BLaER1 (cell line): Measurements from ENCODE around the gene KRTAP12-2.
"Not testable (repeated sequence)": the region's sequence is repeated elsewhere in the genome, so short reads cannot be mapped to it uniquely, and the experiment has no call there.

Experiments used
- H3K27ac ChIP-seq: shearing (Covaris generic); formaldehyde crosslinking; 2 replicates; pipeline ENCODE4 v1.8.1; 2022
- H3K27me3 ChIP-seq: shearing (Covaris generic); formaldehyde crosslinking; 2 replicates; pipeline ENCODE4 v1.8.1; 2022
- H3K36me3 ChIP-seq: shearing (Covaris generic); formaldehyde crosslinking; 2 replicates; pipeline ENCODE4 v1.8.1; 2022
- H3K4me1 ChIP-seq: shearing (Covaris generic); formaldehyde crosslinking; 2 replicates; pipeline ENCODE4 v1.8.1; 2022
- H3K4me2 ChIP-seq: shearing (Covaris generic); formaldehyde crosslinking; 2 replicates; pipeline ENCODE4 v1.8.1; 2022
- H3K4me3 ChIP-seq: shearing (Covaris generic); formaldehyde crosslinking; 2 replicates; pipeline ENCODE4 v1.8.1; 2022
- H3K9ac ChIP-seq: shearing (Covaris generic); formaldehyde crosslinking; 2 replicates; pipeline ENCODE4 v1.8.1; 2022
- H3K9me3 ChIP-seq: shearing (Covaris generic); formaldehyde crosslinking; 2 replicates; pipeline ENCODE4 v1.8.1; 2022
- H4K20me1 ChIP-seq: shearing (Covaris generic); formaldehyde crosslinking; 2 replicates; pipeline ENCODE4 v1.8.1; 2022
- Cebpa-rat ChIP-seq: shearing (Covaris generic); IDR thresholded peaks from 2 replicates; pipeline ENCODE4 v1.8.1; 2022

The KRTAP12-2 gene

GRCh38 chr21:44684483-44684882 lies 17.8 kb upstream of the KRTAP12-2 start:
- H4K20me1 ChIP-seq = no peaks in the 10 kb centered on the region
- no peak overlapping the region for H3K4me2 ChIP-seq
- H3K4me3 ChIP-seq = no peak overlapping the region
- no peak overlapping the region for H3K27ac ChIP-seq
- no peak for TF ChIP-seq Cebpa-rat
- no peaks in the 10 kb centered on the region for H3K4me1 ChIP-seq
- H3K36me3 ChIP-seq = no peaks in the 10 kb centered on the region
- H3K27me3 ChIP-seq = no peaks in the 10 kb centered on the region
- H3K9me3 ChIP-seq = no peaks in the 10 kb centered on the region
- H3K9ac ChIP-seq = no peak overlapping the region

- Histone ChIP-seq H3K27me3 (no peaks in the 10 kb centered on the region), H3K4me2 (no peak overlapping the region), H3K9me3 (no peaks in the 10 kb centered on the region), H3K4me3 (no peak overlapping the region), H3K9ac (no peak overlapping the region), H3K27ac (no peak overlapping the region), H3K4me1 (no peaks in the 10 kb centered on the region), H4K20me1 (no peaks in the 10 kb centered on the region), H3K36me3 (no peaks in the 10 kb centered on the region)
- TF ChIP-seq Cebpa-rat = no peak
These were observed 17.4 kb upstream of the KRTAP12-2 start for GRCh38 chr21:44684077-44684476.

GRCh38 chr21:44682580-44683151 lies 15.9 kb upstream of the KRTAP12-2 start:
- no peaks in the 10 kb centered on the region for H3K4me1 ChIP-seq
- TF ChIP-seq Cebpa-rat = no peak
- no peaks in the 10 kb centered on the region for H4K20me1 ChIP-seq
- H3K36me3 ChIP-seq = no peaks in the 10 kb centered on the region
- no peak overlapping the region for H3K9ac ChIP-seq
- H3K9me3 ChIP-seq = no peaks in the 10 kb centered on the region
- H3K4me3 ChIP-seq = no peak overlapping the region
- H3K27me3 ChIP-seq = no peaks in the 10 kb centered on the region
- no peak overlapping the region for H3K27ac ChIP-seq
- no peak overlapping the region for H3K4me2 ChIP-seq

DNA sequence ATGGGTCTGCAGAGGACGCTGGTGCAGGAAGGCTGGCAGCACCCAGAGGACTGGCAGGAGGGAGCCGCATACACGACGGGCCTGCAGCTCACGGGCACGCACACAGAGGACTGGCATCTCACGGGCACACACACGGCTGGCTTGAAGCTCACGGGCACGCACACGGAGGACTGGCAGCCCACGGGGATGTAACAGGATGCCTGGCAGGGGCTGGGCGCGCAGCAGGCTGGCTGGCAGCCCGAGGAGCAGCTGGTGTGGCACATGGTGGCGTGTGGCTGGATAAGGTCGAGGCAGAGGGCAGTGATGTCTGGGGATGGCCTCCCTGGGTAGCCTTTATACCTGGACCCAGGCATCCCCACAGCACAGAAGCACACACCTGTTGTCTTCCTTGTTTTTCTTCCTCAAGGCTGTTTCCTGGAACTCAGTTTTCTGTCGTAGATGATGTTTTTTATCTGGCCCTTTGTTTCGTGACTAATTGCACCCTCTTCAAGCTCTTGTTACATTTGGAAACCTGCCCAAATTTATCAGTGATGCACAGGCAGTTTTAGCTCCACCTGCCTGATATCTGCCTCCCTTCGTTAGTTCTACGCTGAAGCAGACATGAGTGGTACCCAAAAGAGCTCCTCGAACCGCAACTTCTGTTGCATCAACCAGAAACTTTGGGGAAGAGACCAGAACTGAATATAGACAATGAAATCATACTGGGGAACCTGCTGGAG lies 15.3 kb upstream of the KRTAP12-2 start, which contains the start of gene KRTAP12-1:
TSS of gene KRTAP12-1 (minus strand) at position 303 of the 719 bp plus-strand sequence. CDS start at position 263, 40 bp downstream.
- Histone ChIP-seq H3K36me3 (no peaks in the 10 kb centered on the region), H3K9ac (no peak within 1 kb of the TSS)

GRCh38 chr21:44681152-44681551 lies 14.4 kb upstream of the KRTAP12-2 start:
- Histone ChIP-seq H3K27me3 (no peaks in the 10 kb centered on the region), H3K36me3 (no peaks in the 10 kb centered on the region), H3K4me2 (no peak overlapping the region), H3K9me3 (no peaks in the 10 kb centered on the region), H4K20me1 (no peaks in the 10 kb centered on the region), H3K4me3 (no peak overlapping the region), H3K9ac (no peak overlapping the region), H3K27ac (no peak overlapping the region), H3K4me1 (no peaks in the 10 kb centered on the region)
- no peak for TF ChIP-seq Cebpa-rat

More for the DNA sequence above, 15.3 kb upstream of the KRTAP12-2 start, which contains the start of gene KRTAP12-1:
- Histone ChIP-seq H3K27me3 (no peaks in the 10 kb centered on the region), H3K9me3 (no peaks in the 10 kb centered on the region), H3K4me1 (no peaks in the 10 kb centered on the region), H3K4me2 (no peak within 1 kb of the TSS), H4K20me1 (no peaks in the 10 kb centered on the region), H3K4me3 (no peak within 1 kb of the TSS), H3K27ac (no peak within 1 kb of the TSS)
- TF ChIP-seq Cebpa-rat = no peak

DNA sequence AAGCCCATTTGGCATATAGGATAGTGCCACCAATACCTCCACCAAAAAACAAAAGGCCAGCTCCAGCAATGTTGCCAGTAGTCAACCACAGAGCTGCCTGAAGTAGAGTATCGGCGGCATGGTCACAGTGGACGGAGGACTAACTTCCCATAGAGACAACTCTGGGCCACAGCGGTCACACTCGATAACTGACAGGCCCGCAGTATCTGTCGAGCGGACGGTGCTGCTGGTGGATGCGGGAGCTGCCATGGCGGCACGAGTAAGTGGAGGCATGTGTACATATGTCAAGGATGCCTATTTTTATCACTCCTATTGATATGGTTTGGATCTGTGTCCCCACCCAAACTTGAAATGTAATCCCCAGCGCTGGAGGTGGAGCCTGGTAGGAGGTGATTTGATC lies 11.2 kb upstream of the KRTAP12-2 start:
- Histone ChIP-seq H3K4me2 (no peak overlapping the region), H3K36me3 (no peaks in the 10 kb centered on the region), H3K9ac (no peak overlapping the region), H3K27me3 (no peaks in the 10 kb centered on the region), H3K27ac (no peak overlapping the region), H3K4me1 (no peaks in the 10 kb centered on the region), H3K4me3 (no peak overlapping the region), H3K9me3 (peaks cover 17% of the 10 kb centered on the region), H4K20me1 (no peaks in the 10 kb centered on the region)
- no peak for TF ChIP-seq Cebpa-rat

DNA sequence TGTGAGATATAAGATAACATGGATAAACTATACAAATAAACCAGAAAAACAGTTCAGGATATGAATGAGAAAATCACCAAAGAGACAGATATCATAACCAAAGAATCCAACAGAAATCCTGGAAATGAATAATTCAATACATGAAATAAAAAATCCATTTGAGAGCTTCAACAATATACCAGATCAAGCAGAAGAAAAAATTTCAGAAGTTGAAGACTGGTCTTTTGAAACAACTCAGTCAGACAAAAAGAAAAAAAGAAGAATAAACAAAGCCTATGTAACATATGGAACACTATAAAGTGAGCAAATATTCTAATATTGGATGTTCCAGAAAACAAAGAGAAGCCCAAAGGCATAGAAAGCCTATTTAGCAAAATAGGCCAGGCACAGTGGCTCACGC lies 5.2 kb upstream of the KRTAP12-2 start:
- no peak for TF ChIP-seq Cebpa-rat
- Histone ChIP-seq H3K9ac (no peak overlapping the region), H3K36me3 (no peaks in the 10 kb centered on the region), H3K4me2 (no peak overlapping the region), H3K4me1 (no peaks in the 10 kb centered on the region), H3K4me3 (no peak overlapping the region), H4K20me1 (no peaks in the 10 kb centered on the region), H3K27me3 (no peaks in the 10 kb centered on the region), H3K27ac (no peak overlapping the region), H3K9me3 (peaks cover 63% of the 10 kb centered on the region)

GRCh38 chr21:44670642-44671432 lies 4.1 kb upstream of the KRTAP12-2 start:
- Histone ChIP-seq H3K9me3 (peaks cover 61% of the 10 kb centered on the region), H3K27ac (no peak overlapping the region), H3K4me3 (no peak overlapping the region), H3K27me3 (no peaks in the 10 kb centered on the region), H4K20me1 (no peaks in the 10 kb centered on the region), H3K36me3 (no peaks in the 10 kb centered on the region), H3K4me2 (no peak overlapping the region), H3K4me1 (no peaks in the 10 kb centered on the region), H3K9ac (no peak overlapping the region)
- TF ChIP-seq Cebpa-rat = no peak

- Histone ChIP-seq H3K4me1 (no peaks in the 10 kb centered on the region), H3K4me3 (no peak overlapping the region), H3K27ac (no peak overlapping the region), H3K36me3 (no peaks in the 10 kb centered on the region), H3K9me3 (peaks cover 47% of the 10 kb centered on the region), H3K27me3 (no peaks in the 10 kb centered on the region), H3K4me2 (no peak overlapping the region), H3K9ac (no peak overlapping the region), H4K20me1 (no peaks in the 10 kb centered on the region)
- TF ChIP-seq Cebpa-rat = no peak
These were observed 885 bp upstream of the KRTAP12-2 start for GRCh38 chr21:44667612-44668011.

GRCh38 chr21:44664691-44665090 lies 2.0 kb downstream of the KRTAP12-2 start:
- no peaks in the 10 kb centered on the region for H3K36me3 ChIP-seq
- TF ChIP-seq Cebpa-rat = no peak
- H3K4me3 ChIP-seq = no peak overlapping the region
- H3K9ac ChIP-seq = no peak overlapping the region
- H3K27me3 ChIP-seq = no peaks in the 10 kb centered on the region
- no peaks in the 10 kb centered on the region for H4K20me1 ChIP-seq
- no peak overlapping the region for H3K27ac ChIP-seq
- H3K4me2 ChIP-seq = no peak overlapping the region
- no peaks in the 10 kb centered on the region for H3K4me1 ChIP-seq
- peaks cover 20% of the 10 kb centered on the region for H3K9me3 ChIP-seq

DNA sequence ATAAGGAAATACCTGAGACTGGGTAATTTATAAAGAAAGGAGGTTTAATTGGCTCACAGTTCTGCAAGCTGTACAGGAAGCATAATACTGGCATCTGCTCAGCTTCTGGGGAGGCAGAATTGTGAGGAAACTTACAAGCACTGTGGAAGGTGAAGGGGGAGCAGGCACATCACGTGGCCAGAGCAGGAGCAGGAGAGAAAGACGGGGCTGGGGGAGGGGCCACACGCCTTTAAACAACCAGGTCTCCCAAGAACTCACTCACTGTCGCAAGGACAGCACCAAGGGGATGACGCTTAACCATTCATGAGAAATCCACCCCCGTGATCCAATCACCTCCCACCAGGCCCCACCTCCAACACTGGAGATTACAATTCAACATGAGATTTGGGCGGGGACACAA lies 5.2 kb downstream of the KRTAP12-2 start:
- peaks cover 18% of the 10 kb centered on the region for H3K9me3 ChIP-seq
- H3K27me3 ChIP-seq, H3K4me3 ChIP-seq, H4K20me1 ChIP-seq, H3K27ac ChIP-seq, H3K4me2 ChIP-seq, H3K36me3 ChIP-seq, H3K9ac ChIP-seq: not testable (repeated sequence)
- H3K4me1 ChIP-seq = peaks cover 30% of the 10 kb centered on the region
